Gastroesophageal sphincter (tissue), 3 donors: ENCODE results near the gene CTBP1.

Experiments
- POLR2A ChIP-seq, 2 donors: fragments of 450-650 bp; IDR thresholded peaks; one replicate each; pipeline ENCODE4 v1.6.1; 2017; ENCODE audit warnings: antibody characterized with exemption in 2 of 2, mild to moderate bottlenecking in 2 of 2, moderate library complexity in 1 of 2
- TF ChIP-seq, protein P1 (sequence below), 4 experiments: fragments of 200-600 bp in 2 of 4; fragments of 450-650 bp in 2 of 4; sonication (generic) in 1 of 4; IDR thresholded peaks; one replicate each; pipeline ENCODE4 v1.5.1; 2017 to 2019; ENCODE audit warnings: antibody characterized with exemption in 4 of 4, mild to moderate bottlenecking in 2 of 4, moderate library complexity in 2 of 4

DNA sequence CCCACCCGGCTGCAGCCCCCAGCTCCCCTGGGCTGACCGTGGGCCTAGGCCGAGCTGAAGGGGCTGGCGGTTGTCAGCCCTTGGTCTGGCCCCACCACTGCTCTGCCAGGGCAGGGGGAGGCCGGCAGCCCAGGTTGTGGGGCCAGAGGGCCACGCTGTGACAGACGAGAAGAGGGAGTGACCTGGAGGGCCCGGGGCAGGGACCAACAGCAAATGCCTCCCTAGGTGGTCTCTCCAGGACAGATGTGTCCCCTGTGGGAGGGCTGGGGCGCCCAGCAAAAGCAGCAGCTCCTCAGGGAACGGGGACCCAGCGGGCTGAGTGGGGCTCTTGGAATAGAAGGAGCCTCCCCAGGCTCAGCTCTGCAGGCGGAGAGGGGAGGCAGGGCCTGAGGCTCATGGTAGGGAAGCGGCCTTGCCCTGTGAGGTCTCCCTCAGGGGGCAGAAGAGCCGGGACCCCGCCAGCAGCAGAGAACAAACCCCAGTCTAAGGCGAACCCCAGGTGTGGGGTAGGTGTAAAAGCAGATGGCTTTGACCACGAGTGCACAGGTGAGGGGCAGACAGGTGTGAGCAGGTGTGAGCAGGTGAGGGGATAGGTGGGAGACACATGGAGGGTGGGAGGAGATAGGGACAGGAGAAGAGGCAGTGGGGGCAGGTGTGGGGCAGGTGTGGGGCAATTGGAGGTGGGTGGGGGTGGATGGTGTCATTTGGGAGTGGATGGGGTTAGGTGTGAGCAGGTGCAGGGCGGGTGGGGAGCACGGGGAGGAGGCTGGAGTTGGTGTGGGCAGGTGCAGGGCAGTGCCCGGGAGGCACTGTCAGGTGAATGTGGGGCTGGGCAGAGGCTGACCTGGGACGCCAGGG is 42.4 kb downstream of the CTBP1 start:
- TF ChIP-seq, protein P1, sequence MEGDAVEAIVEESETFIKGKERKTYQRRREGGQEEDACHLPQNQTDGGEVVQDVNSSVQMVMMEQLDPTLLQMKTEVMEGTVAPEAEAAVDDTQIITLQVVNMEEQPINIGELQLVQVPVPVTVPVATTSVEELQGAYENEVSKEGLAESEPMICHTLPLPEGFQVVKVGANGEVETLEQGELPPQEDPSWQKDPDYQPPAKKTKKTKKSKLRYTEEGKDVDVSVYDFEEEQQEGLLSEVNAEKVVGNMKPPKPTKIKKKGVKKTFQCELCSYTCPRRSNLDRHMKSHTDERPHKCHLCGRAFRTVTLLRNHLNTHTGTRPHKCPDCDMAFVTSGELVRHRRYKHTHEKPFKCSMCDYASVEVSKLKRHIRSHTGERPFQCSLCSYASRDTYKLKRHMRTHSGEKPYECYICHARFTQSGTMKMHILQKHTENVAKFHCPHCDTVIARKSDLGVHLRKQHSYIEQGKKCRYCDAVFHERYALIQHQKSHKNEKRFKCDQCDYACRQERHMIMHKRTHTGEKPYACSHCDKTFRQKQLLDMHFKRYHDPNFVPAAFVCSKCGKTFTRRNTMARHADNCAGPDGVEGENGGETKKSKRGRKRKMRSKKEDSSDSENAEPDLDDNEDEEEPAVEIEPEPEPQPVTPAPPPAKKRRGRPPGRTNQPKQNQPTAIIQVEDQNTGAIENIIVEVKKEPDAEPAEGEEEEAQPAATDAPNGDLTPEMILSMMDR (IDR thresholded peaks at IDR 0.05): no peak
- no peak for TF ChIP-seq POLR2A (IDR thresholded peaks at IDR 0.05)
